DOHH2 (cell line): Measurements from ENCODE around the gene PGR.

Source experiments
- H3F3A ChIP-seq: fragments of 200-600 bp; sonication (generic), shearing (Covaris generic); 2 replicates; pipeline ENCODE4 v1.6.0; 2016; ENCODE audit warnings: antibody characterized with exemption, mild to moderate bottlenecking; ENCODE audit not compliant: control insufficient read depth, insufficient read depth
- H3K27ac ChIP-seq: fragments of 200-600 bp; sonication (generic); 2 replicates; pipeline ENCODE4 v1.5.1; 2014; ENCODE audit warnings: low read depth, mild to moderate bottlenecking, low read length, moderate library complexity
- H3K27me3 ChIP-seq: fragments of 200-600 bp; sonication (generic); 2 replicates; pipeline ENCODE4 v1.6.1; 2014; ENCODE audit warnings: mild to moderate bottlenecking, low read length, mixed read lengths; ENCODE audit not compliant: control insufficient read depth
- H3K36me3 ChIP-seq: fragments of 200-600 bp; sonication (generic); 2 replicates; pipeline ENCODE4 v1.6.1; 2014; ENCODE audit warnings: mild to moderate bottlenecking, low read length, moderate library complexity, mixed read lengths; ENCODE audit not compliant: control insufficient read depth
- H3K4me1 ChIP-seq: fragments of 200-600 bp; sonication (generic); 2 replicates; pipeline ENCODE4 v1.6.1; 2014; ENCODE audit warnings: mild to moderate bottlenecking, low read length, mixed read lengths; ENCODE audit not compliant: control insufficient read depth
- H3K4me2 ChIP-seq: fragments of 200-600 bp; sonication (generic); 2 replicates; pipeline ENCODE4 v1.6.0; 2014; ENCODE audit warnings: mild to moderate bottlenecking, low read length, moderate library complexity
- H3K4me3 ChIP-seq: fragments of 200-600 bp; sonication (generic); 2 replicates; pipeline ENCODE4 v1.5.1; 2014; ENCODE audit warnings: mild to moderate bottlenecking, low read length, mixed read lengths
- H3K79me2 ChIP-seq: fragments of 200-600 bp; sonication (generic); 2 replicates; pipeline ENCODE4 v1.6.1; 2014; ENCODE audit warnings: mild to moderate bottlenecking, low read length, mixed read lengths; ENCODE audit not compliant: control insufficient read depth
- H3K9me2 ChIP-seq: fragments of 200-600 bp; sonication (generic); replicated peaks from 2 replicates; pipeline ENCODE4 v1.6.1; 2014; ENCODE audit warnings: mild to moderate bottlenecking, low read length, mixed read lengths; ENCODE audit not compliant: control insufficient read depth
- H3K9me3 ChIP-seq: fragments of 200-600 bp; sonication (generic); 2 replicates; pipeline ENCODE4 v1.6.1; 2014; ENCODE audit warnings: antibody characterized with exemption, low read length, mixed read lengths; ENCODE audit not compliant: control insufficient read depth, insufficient read depth
- H4K20me1 ChIP-seq: fragments of 200-600 bp; sonication (generic); 2 replicates; pipeline ENCODE4 v1.6.0; 2014; ENCODE audit warnings: low read depth, mild to moderate bottlenecking, antibody characterized with exemption, low read length, moderate library complexity; ENCODE audit not compliant: control insufficient read depth, insufficient read depth
- CTCF ChIP-seq: fragments of 200-600 bp; sonication (generic); IDR thresholded peaks from one replicate; pipeline ENCODE4 v1.5.1; 2014; ENCODE audit warnings: antibody characterized with exemption, mild to moderate bottlenecking, low read depth, low read length; ENCODE audit not compliant: poor library complexity, severe bottlenecking
- EZH2phosphoT487 ChIP-seq: fragments of 200-600 bp; sonication (generic); IDR thresholded peaks from 2 replicates; pipeline ENCODE4 v1.6.1; 2017; ENCODE audit warnings: borderline replicate concordance, mild to moderate bottlenecking, antibody characterized with exemption, low read length, moderate library complexity, mixed read lengths

The PGR gene

GRCh38 chr11:101113540-101113939, 16.1 kb downstream of the PGR start:
- no peaks in the 10 kb centered on the region for H3F3A ChIP-seq
- no peaks in the 10 kb centered on the region for H3K27me3 ChIP-seq
- no peaks in the 10 kb centered on the region for H3K79me2 ChIP-seq
- no peaks in the 10 kb centered on the region for H4K20me1 ChIP-seq
- no peak for TF ChIP-seq CTCF
- no peak overlapping the region for H3K27ac ChIP-seq
- no peak overlapping the region for H3K4me3 ChIP-seq
- H3K4me2 ChIP-seq = no peak overlapping the region
- no peaks in the 10 kb centered on the region for H3K36me3 ChIP-seq
- H3K9me3 ChIP-seq = no peaks in the 10 kb centered on the region
- no peaks in the 10 kb centered on the region for H3K9me2 ChIP-seq
- no peaks in the 10 kb centered on the region for H3K4me1 ChIP-seq

GRCh38 chr11:101104716-101105115, 24.9 kb downstream of the PGR start:
- no peak overlapping the region for H3K27ac ChIP-seq
- no peaks in the 10 kb centered on the region for H3K36me3 ChIP-seq
- H4K20me1 ChIP-seq = no peaks in the 10 kb centered on the region
- no peaks in the 10 kb centered on the region for H3K9me2 ChIP-seq
- no peaks in the 10 kb centered on the region for H3F3A ChIP-seq
- TF ChIP-seq EZH2phosphoT487 (no peak), CTCF (no peak)
- no peak overlapping the region for H3K4me3 ChIP-seq
- no peaks in the 10 kb centered on the region for H3K4me1 ChIP-seq
- no peak overlapping the region for H3K4me2 ChIP-seq
- H3K9me3 ChIP-seq = no peaks in the 10 kb centered on the region
- no peaks in the 10 kb centered on the region for H3K27me3 ChIP-seq
- no peaks in the 10 kb centered on the region for H3K79me2 ChIP-seq

GRCh38 chr11:101103433-101103832, 26.2 kb downstream of the PGR start:
- H3K79me2 ChIP-seq = no peaks in the 10 kb centered on the region
- H3K27ac ChIP-seq = no peak overlapping the region
- no peaks in the 10 kb centered on the region for H4K20me1 ChIP-seq

More at GRCh38 chr11:101103433-101103832, 26.2 kb downstream of the PGR start:
- Histone ChIP-seq H3F3A (no peaks in the 10 kb centered on the region), H3K9me2 (no peaks in the 10 kb centered on the region), H3K4me2 (no peak overlapping the region), H3K4me3 (no peak overlapping the region), H3K36me3 (no peaks in the 10 kb centered on the region), H3K9me3 (no peaks in the 10 kb centered on the region), H3K4me1 (no peaks in the 10 kb centered on the region), H3K27me3 (no peaks in the 10 kb centered on the region)
- TF ChIP-seq EZH2phosphoT487 (no peak), CTCF (no peak)
